ENCODE results near the gene AK4.

Gene AK4

DNA sequence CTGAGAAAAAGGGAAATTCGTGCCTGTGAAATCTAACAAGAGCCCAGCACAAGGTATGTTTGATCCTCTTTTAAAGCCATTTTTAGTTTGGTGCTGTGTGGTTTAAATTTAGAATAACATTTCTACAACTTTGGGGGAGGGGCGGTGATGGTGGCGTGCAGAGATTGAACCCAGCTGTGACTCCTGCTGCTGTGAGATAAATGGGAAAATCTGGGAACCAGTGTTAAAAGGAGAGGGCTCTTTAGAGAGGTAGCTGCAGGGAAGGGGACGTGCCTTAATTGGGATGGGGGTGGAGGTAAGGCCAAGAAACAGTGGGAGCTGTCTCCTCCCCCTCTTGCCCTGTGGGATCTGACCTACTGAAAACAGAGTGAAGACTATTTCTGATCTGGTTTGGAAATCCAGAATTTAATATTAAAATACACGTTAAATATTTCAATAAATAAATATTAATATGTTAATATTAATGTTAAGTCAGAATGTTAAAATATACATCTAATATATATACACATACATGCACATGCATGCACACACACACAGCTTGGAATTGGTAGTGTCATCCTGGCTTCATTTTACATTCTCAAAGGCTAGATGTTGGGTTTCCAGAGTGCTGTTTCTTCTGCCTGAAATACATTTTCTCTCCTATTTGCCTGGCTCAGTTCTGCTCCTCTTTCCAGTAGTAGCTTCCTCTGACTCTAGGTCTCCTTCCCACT, 131.2 kb downstream of the AK4 start:
- H3K9me3 ChIP-seq (ENCODE audit: control insufficient read depth, insufficient read depth, low read length), result no peaks in the 10 kb centered on the region
- H3K36me3 ChIP-seq (ENCODE audit: control insufficient read depth, low read length), result no peaks in the 10 kb centered on the region
- H3K27me3 ChIP-seq (ENCODE audit: control insufficient read depth, low read length), result no peaks in the 10 kb centered on the region
- H3K4me2 ChIP-seq (ENCODE audit: low read length), result no peak overlapping the region
- no peak overlapping the region for H3K4me3 ChIP-seq (ENCODE audit: low read length)
- peaks cover 46% of the 10 kb centered on the region for H3K4me1 ChIP-seq (ENCODE audit: control insufficient read depth, low read length)
- no peaks in the 10 kb centered on the region for H3K9me2 ChIP-seq (replicated peaks; ENCODE audit: control insufficient read depth, low read length)
- TF ChIP-seq, protein P1, sequence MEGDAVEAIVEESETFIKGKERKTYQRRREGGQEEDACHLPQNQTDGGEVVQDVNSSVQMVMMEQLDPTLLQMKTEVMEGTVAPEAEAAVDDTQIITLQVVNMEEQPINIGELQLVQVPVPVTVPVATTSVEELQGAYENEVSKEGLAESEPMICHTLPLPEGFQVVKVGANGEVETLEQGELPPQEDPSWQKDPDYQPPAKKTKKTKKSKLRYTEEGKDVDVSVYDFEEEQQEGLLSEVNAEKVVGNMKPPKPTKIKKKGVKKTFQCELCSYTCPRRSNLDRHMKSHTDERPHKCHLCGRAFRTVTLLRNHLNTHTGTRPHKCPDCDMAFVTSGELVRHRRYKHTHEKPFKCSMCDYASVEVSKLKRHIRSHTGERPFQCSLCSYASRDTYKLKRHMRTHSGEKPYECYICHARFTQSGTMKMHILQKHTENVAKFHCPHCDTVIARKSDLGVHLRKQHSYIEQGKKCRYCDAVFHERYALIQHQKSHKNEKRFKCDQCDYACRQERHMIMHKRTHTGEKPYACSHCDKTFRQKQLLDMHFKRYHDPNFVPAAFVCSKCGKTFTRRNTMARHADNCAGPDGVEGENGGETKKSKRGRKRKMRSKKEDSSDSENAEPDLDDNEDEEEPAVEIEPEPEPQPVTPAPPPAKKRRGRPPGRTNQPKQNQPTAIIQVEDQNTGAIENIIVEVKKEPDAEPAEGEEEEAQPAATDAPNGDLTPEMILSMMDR (IDR thresholded peaks at IDR 0.05; ENCODE audit: low read depth, low read length, poor library complexity, severe bottlenecking), result no peak
- no peak for TF ChIP-seq EZH2phosphoT487 (IDR thresholded peaks at IDR 0.05; ENCODE audit: borderline replicate concordance, low read length)
- H3F3A ChIP-seq (ENCODE audit: control insufficient read depth, insufficient read depth), result no peaks in the 10 kb centered on the region; the same call in 1 of the 2 replicates
- no peak overlapping the region for H3K27ac ChIP-seq (ENCODE audit: low read depth, low read length)
- no peaks in the 10 kb centered on the region for H3K79me2 ChIP-seq (ENCODE audit: control insufficient read depth, low read length)
- H4K20me1 ChIP-seq (ENCODE audit: control insufficient read depth, insufficient read depth, low read depth, low read length), result no peaks in the 10 kb centered on the region

Measured in DOHH2 (cell line).